MM.1S (cell line): Measurements from ENCODE around the gene BMP8B.

Experiments used
- DNase-seq: peaks from one replicate; pipeline ENCODE4 v3.0.0-alpha.2; 2015
- H2AFZ ChIP-seq: fragments of 300-600 bp; sonication (generic); 2 replicates; pipeline ENCODE4 v1.6.0; 2016; ENCODE audit warnings: antibody characterized with exemption, low read length
- H3F3A ChIP-seq: fragments of 300-600 bp; sonication (generic); 2 replicates; pipeline ENCODE4 v1.6.1; 2016; ENCODE audit warnings: mild to moderate bottlenecking, antibody characterized with exemption, low read length, moderate library complexity, mixed read lengths; ENCODE audit not compliant: insufficient read depth
- H3K27ac ChIP-seq: fragments of 300-600 bp; sonication (generic); 2 replicates; pipeline ENCODE4 v1.5.1; 2016; ENCODE audit warnings: mild to moderate bottlenecking, low read length
- H3K27me3 ChIP-seq: fragments of 300-600 bp; sonication (generic); replicated peaks from 2 replicates; pipeline ENCODE4 v1.6.0; 2016; ENCODE audit warnings: low read length; ENCODE audit not compliant: insufficient read depth
- H3K36me3 ChIP-seq: fragments of 300-600 bp; sonication (generic); replicated peaks from 2 replicates; pipeline ENCODE4 v1.6.1; 2016; ENCODE audit warnings: mild to moderate bottlenecking, low read length, mixed read lengths; ENCODE audit not compliant: insufficient read depth
- H3K4me1 ChIP-seq: fragments of 300-600 bp; sonication (generic); 2 replicates; pipeline ENCODE4 v1.6.1; 2016; ENCODE audit warnings: low read length, mixed read lengths
- H3K4me2 ChIP-seq: fragments of 300-600 bp; sonication (generic); 2 replicates; pipeline ENCODE4 v1.6.0; 2016; ENCODE audit warnings: low read depth, low read length
- H3K4me3 ChIP-seq: fragments of 300-600 bp; sonication (generic); 2 replicates; pipeline ENCODE4 v1.5.1; 2016; ENCODE audit warnings: low read length, mixed read lengths
- H3K79me2 ChIP-seq: fragments of 300-600 bp; sonication (generic); 2 replicates; pipeline ENCODE4 v1.6.1; 2016; ENCODE audit warnings: mixed run types, low read length, mixed read lengths
- H3K9ac ChIP-seq: fragments of 300-600 bp; sonication (generic); 2 replicates; pipeline ENCODE4 v1.6.1; 2016; ENCODE audit warnings: low read length, mixed read lengths
- H3K9me2 ChIP-seq: fragments of 300-600 bp; sonication (generic); replicated peaks from 2 replicates; pipeline ENCODE4 v1.6.1; 2016; ENCODE audit warnings: mild to moderate bottlenecking, low read length, mixed read lengths; ENCODE audit not compliant: insufficient read depth
- H3K9me3 ChIP-seq: fragments of 300-600 bp; sonication (generic); replicated peaks from 2 replicates; pipeline ENCODE4 v1.6.1; 2016; ENCODE audit warnings: mild to moderate bottlenecking, low read length, mixed read lengths; ENCODE audit not compliant: insufficient read depth
- H4K20me1 ChIP-seq: fragments of 300-600 bp; sonication (generic); 2 replicates; pipeline ENCODE4 v1.6.1; 2016; ENCODE audit warnings: mild to moderate bottlenecking, low read length, moderate library complexity, mixed read lengths; ENCODE audit not compliant: insufficient read depth
- CTCF ChIP-seq: fragments of 300-600 bp; sonication (generic); IDR thresholded peaks from 2 replicates; pipeline ENCODE4 v1.5.1; 2016; ENCODE audit warnings: antibody characterized with exemption, low read length, mixed read lengths
- EZH2 ChIP-seq: fragments of 300-600 bp; sonication (generic); optimal IDR thresholded peaks from 2 replicates; pipeline ENCODE3; 2017; ENCODE audit warnings: low read depth, mild to moderate bottlenecking, antibody characterized with exemption, low read length, mixed read lengths
- EZH2phosphoT487 ChIP-seq: fragments of 300-600 bp; sonication (generic); IDR thresholded peaks from 2 replicates; pipeline ENCODE4 v1.6.1; 2018; ENCODE audit warnings: antibody characterized with exemption, low read length

The BMP8B gene

GRCh38 chr1:39760074-39761008 is 28.3 kb downstream of the BMP8B start:
- H2AFZ ChIP-seq, result no peak overlapping the region
- H3F3A ChIP-seq, result no peaks in the 10 kb centered on the region
- no peak for TF ChIP-seq CTCF
- no peak for TF ChIP-seq EZH2phosphoT487
- no peak for TF ChIP-seq EZH2
- H3K27me3 ChIP-seq, result no peaks in the 10 kb centered on the region
- peaks cover 3% of the 10 kb centered on the region; the same call in 1 of the 2 replicates for H3K36me3 ChIP-seq
- H4K20me1 ChIP-seq, result no peaks in the 10 kb centered on the region
- H3K4me3 ChIP-seq, result no peak overlapping the region
- no peaks in the 10 kb centered on the region for H3K9me3 ChIP-seq
- no peak overlapping the region for H3K9ac ChIP-seq
- H3K79me2 ChIP-seq, result no peaks in the 10 kb centered on the region
- H3K4me2 ChIP-seq, result no peak overlapping the region
- no peak for DNase-seq
- H3K9me2 ChIP-seq, result no peaks in the 10 kb centered on the region
- no peaks in the 10 kb centered on the region for H3K4me1 ChIP-seq
- H3K27ac ChIP-seq, result no peak overlapping the region

GRCh38 chr1:39759436-39759726 is 29.3 kb downstream of the BMP8B start:
- Histone ChIP-seq H4K20me1 (no peaks in the 10 kb centered on the region), H3K9me2 (no peaks in the 10 kb centered on the region), H3K4me1 (no peaks in the 10 kb centered on the region), H3K9me3 (no peaks in the 10 kb centered on the region), H3K36me3 (peaks cover 3% of the 10 kb centered on the region; the same call in 1 of the 2 replicates), H3K9ac (no peak overlapping the region), H3K27me3 (no peaks in the 10 kb centered on the region), H3K4me2 (no peak overlapping the region), H3K4me3 (no peak overlapping the region), H3K79me2 (no peaks in the 10 kb centered on the region), H3F3A (no peaks in the 10 kb centered on the region), H3K27ac (no peak overlapping the region), H2AFZ (no peak overlapping the region)
- no peak for DNase-seq
- TF ChIP-seq EZH2, result no peak
- TF ChIP-seq CTCF, result no peak
- no peak for TF ChIP-seq EZH2phosphoT487

- H3K36me3 ChIP-seq, result peaks cover 3% of the 10 kb centered on the region; the same call in 1 of the 2 replicates
- H3K27ac ChIP-seq, result no peak overlapping the region
- no peak overlapping the region for H3K4me2 ChIP-seq
- no peaks in the 10 kb centered on the region for H4K20me1 ChIP-seq
- no peaks in the 10 kb centered on the region for H3K9me3 ChIP-seq
- no peak overlapping the region for H2AFZ ChIP-seq
- DNase-seq, result no peak
- H3K9ac ChIP-seq, result no peak overlapping the region
- no peaks in the 10 kb centered on the region for H3F3A ChIP-seq
- no peaks in the 10 kb centered on the region for H3K4me1 ChIP-seq
- TF ChIP-seq CTCF (no peak), EZH2phosphoT487 (no peak), EZH2 (no peak)
- no peak overlapping the region for H3K4me3 ChIP-seq
- no peaks in the 10 kb centered on the region for H3K27me3 ChIP-seq
- no peaks in the 10 kb centered on the region for H3K79me2 ChIP-seq
- no peaks in the 10 kb centered on the region for H3K9me2 ChIP-seq
These were observed 29.9 kb downstream of the BMP8B start for GRCh38 chr1:39758556-39759435.
